ENCODE results near the gene UQCRQ. TPM values are rescaled to one million over a fixed set of nuclear protein-coding genes. Genes with fewer than 3 reads are reported as not detected.

Gene UQCRQ
- total RNA-seq, 3 donors from 2014 or later, result 475 to 549 (median 490) TPM

- Mint-ChIP-seq H3K4me3 (no peak overlapping the region), H3K36me3 (ENCODE audit: insufficient read depth) (peaks cover 29% of the 10 kb centered on the region), H3K9me3 (no peaks in the 10 kb centered on the region), H3K27me3 (ENCODE audit: low read depth) (no peaks in the 10 kb centered on the region), H3K4me1 (ENCODE audit: low read depth) (no peaks in the 10 kb centered on the region)
- DNase-seq, result no peak
- no peak for ATAC-seq
Measured at GRCh38 chr5:132890817-132891216, 24.4 kb downstream of the UQCRQ start.

GRCh38 chr5:132895719-132896305, 29.4 kb downstream of the UQCRQ start:
- no peaks in the 10 kb centered on the region for H3K9me3 Mint-ChIP-seq
- peaks cover 39% of the 10 kb centered on the region for H3K36me3 Mint-ChIP-seq (ENCODE audit: insufficient read depth)
- H3K4me3 Mint-ChIP-seq, result no peak overlapping the region
- no peak for ATAC-seq
- no peaks in the 10 kb centered on the region for H3K4me1 Mint-ChIP-seq (ENCODE audit: low read depth)
- no peak for DNase-seq
- H3K27me3 Mint-ChIP-seq (ENCODE audit: low read depth), result no peaks in the 10 kb centered on the region

- Mint-ChIP-seq H3K4me1 (ENCODE audit: low read depth) (no peaks in the 10 kb centered on the region), H3K27me3 (ENCODE audit: low read depth) (no peaks in the 10 kb centered on the region), H3K36me3 (ENCODE audit: insufficient read depth) (peaks cover 42% of the 10 kb centered on the region), H3K4me3 (no peak overlapping the region), H3K9me3 (no peaks in the 10 kb centered on the region)
- ATAC-seq (no peak), DNase-seq (no peak)
Measured at GRCh38 chr5:132896685-132897084, 30.2 kb downstream of the UQCRQ start.

GRCh38 chr5:132898094-132898493, 31.7 kb downstream of the UQCRQ start:
- Mint-ChIP-seq H3K4me3 (no peak overlapping the region), H3K36me3 (ENCODE audit: insufficient read depth) (peaks cover 43% of the 10 kb centered on the region), H3K4me1 (ENCODE audit: low read depth) (no peaks in the 10 kb centered on the region), H3K9me3 (no peaks in the 10 kb centered on the region), H3K27me3 (ENCODE audit: low read depth) (no peaks in the 10 kb centered on the region)
- no peak for DNase-seq
- ATAC-seq, result no peak

GRCh38 chr5:132901036-132901435, 34.6 kb downstream of the UQCRQ start:
- Mint-ChIP-seq H3K4me3 (no peak overlapping the region), H3K36me3 (ENCODE audit: insufficient read depth) (peaks cover 34% of the 10 kb centered on the region), H3K27me3 (ENCODE audit: low read depth) (no peaks in the 10 kb centered on the region), H3K9me3 (no peaks in the 10 kb centered on the region), H3K4me1 (ENCODE audit: low read depth) (peaks cover 2% of the 10 kb centered on the region)
- DNase-seq (no peak), ATAC-seq (no peak)

- no peak for DNase-seq
- peaks cover 27% of the 10 kb centered on the region for H3K36me3 Mint-ChIP-seq (ENCODE audit: insufficient read depth)
- H3K4me3 Mint-ChIP-seq, result no peak overlapping the region
- no peaks in the 10 kb centered on the region for H3K27me3 Mint-ChIP-seq (ENCODE audit: low read depth)
- no peaks in the 10 kb centered on the region for H3K9me3 Mint-ChIP-seq
- peaks cover 2% of the 10 kb centered on the region for H3K4me1 Mint-ChIP-seq (ENCODE audit: low read depth)
- ATAC-seq, result no peak
Measured at GRCh38 chr5:132901730-132902129, 35.3 kb downstream of the UQCRQ start.

- ATAC-seq (no peak), DNase-seq (no peak)
- Mint-ChIP-seq H3K4me1 (ENCODE audit: low read depth) (peaks cover 7% of the 10 kb centered on the region), H3K27me3 (ENCODE audit: low read depth) (no peaks in the 10 kb centered on the region), H3K9me3 (no peaks in the 10 kb centered on the region), H3K36me3 (ENCODE audit: insufficient read depth) (peaks cover 16% of the 10 kb centered on the region), H3K4me3 (no peak overlapping the region)
Measured at GRCh38 chr5:132905938-132906337, 39.5 kb downstream of the UQCRQ start.

- Mint-ChIP-seq H3K36me3 (ENCODE audit: insufficient read depth) (peaks cover 21% of the 10 kb centered on the region), H3K9me3 (no peaks in the 10 kb centered on the region), H3K4me3 (no peak overlapping the region), H3K4me1 (ENCODE audit: low read depth) (peaks cover 9% of the 10 kb centered on the region), H3K27me3 (ENCODE audit: low read depth) (no peaks in the 10 kb centered on the region)
- DNase-seq (no peak), ATAC-seq (no peak)
Measured at GRCh38 chr5:132907161-132907560, 40.7 kb downstream of the UQCRQ start.

GRCh38 chr5:132909702-132910101, 43.3 kb downstream of the UQCRQ start:
- no peak overlapping the region for H3K4me3 Mint-ChIP-seq
- no peaks in the 10 kb centered on the region for H3K9me3 Mint-ChIP-seq

GRCh38 chr5:132915681-132916080, 49.2 kb downstream of the UQCRQ start:
- H3K4me3 Mint-ChIP-seq, result no peak overlapping the region
- peaks cover 7% of the 10 kb centered on the region for H3K4me1 Mint-ChIP-seq (ENCODE audit: low read depth)
- no peaks in the 10 kb centered on the region for H3K9me3 Mint-ChIP-seq
- H3K27me3 Mint-ChIP-seq (ENCODE audit: low read depth), result no peaks in the 10 kb centered on the region
- H3K36me3 Mint-ChIP-seq (ENCODE audit: insufficient read depth), result peaks cover 20% of the 10 kb centered on the region
- DNase-seq, result no peak
- no peak for ATAC-seq

More at GRCh38 chr5:132909702-132910101, 43.3 kb downstream of the UQCRQ start:
- ATAC-seq (no peak), DNase-seq (no peak)
- H3K36me3 Mint-ChIP-seq (ENCODE audit: insufficient read depth), result peaks cover 16% of the 10 kb centered on the region
- H3K4me1 Mint-ChIP-seq (ENCODE audit: low read depth), result peaks cover 11% of the 10 kb centered on the region
- no peaks in the 10 kb centered on the region for H3K27me3 Mint-ChIP-seq (ENCODE audit: low read depth)

- ATAC-seq, result no peak
- peaks cover 18% of the 10 kb centered on the region for H3K36me3 Mint-ChIP-seq (ENCODE audit: insufficient read depth)
- no peaks in the 10 kb centered on the region for H3K9me3 Mint-ChIP-seq
- no peak overlapping the region for H3K4me3 Mint-ChIP-seq
- DNase-seq, result no peak
- H3K4me1 Mint-ChIP-seq (ENCODE audit: low read depth), result peaks cover 6% of the 10 kb centered on the region
- no peaks in the 10 kb centered on the region for H3K27me3 Mint-ChIP-seq (ENCODE audit: low read depth)
Measured at GRCh38 chr5:132916086-132916485, 49.6 kb downstream of the UQCRQ start.

Other genes with a start within 250 kb of the UQCRQ start
- 10 to 100 TPM; 12.5 to 56.8 (median 26.9) TPM for gene IL13, start 208.5 kb upstream of the UQCRQ start, total RNA-seq
- 10 to 100 TPM; 17.9 to 45.9 (median 18.5) TPM for gene IL4, start 192.7 kb upstream of the UQCRQ start, total RNA-seq
- 10 to 100 TPM in 2 of 3 donors, 1 to 10 TPM in 1; 9.4 to 12.9 (median 10.3) TPM for gene KIF3A, start 129.1 kb upstream of the UQCRQ start, total RNA-seq
- gene CCNI2, start 119.2 kb upstream of the UQCRQ start, total RNA-seq, result 1 to 10 TPM; 5.2 to 7.7 (median 7.4) TPM
- gene SEPTIN8, start 89.4 kb upstream of the UQCRQ start, total RNA-seq, result 10 to 100 TPM; 12.8 to 18.2 (median 13.7) TPM
- gene SOWAHA, start 53.3 kb upstream of the UQCRQ start, total RNA-seq, result under 1 TPM in 1 of 3 donors, not detected in 2; 0.05 TPM
- gene SHROOM1, start 36.0 kb upstream of the UQCRQ start, total RNA-seq, result 1 to 10 TPM in 1 of 3 donors, under 1 TPM in 2; 0.79 to 1.4 (median 0.83) TPM
- under 1 TPM; 0.27 to 0.89 (median 0.32) TPM for gene GDF9, start 173 bp upstream of the UQCRQ start, total RNA-seq
- 1 to 10 TPM; 1.9 to 2.1 (median 1.9) TPM for gene LEAP2, start 7.0 kb downstream of the UQCRQ start, total RNA-seq
- gene AFF4, start 97.0 kb downstream of the UQCRQ start, total RNA-seq, result 10 to 100 TPM; 27.5 to 31.7 (median 30.4) TPM
- 10 to 100 TPM; 29.2 to 33.9 (median 31.7) TPM for gene ZCCHC10, start 159.9 kb downstream of the UQCRQ start, total RNA-seq
- 100 to 1,000 TPM; 258 to 302 (median 277) TPM for gene HSPA4, start 185.4 kb downstream of the UQCRQ start, total RNA-seq

Measured in activated T-cell treated with anti-CD3 and anti-CD28 coated beads, Interleukin-2, amount 50 U/mL, for 4 hours (primary cell).